Measurements from ENCODE around the gene AKAP13. TPM values are rescaled to one million over a fixed set of nuclear protein-coding genes. Genes with fewer than 3 reads are reported as not detected.
"Not testable (repeated sequence)": the region's sequence is repeated elsewhere in the genome, so short reads cannot be mapped to it uniquely, and the experiment has no call there.

Gene AKAP13
- total RNA-seq, 1 donor from 2014 or later = 112 TPM

DNA sequence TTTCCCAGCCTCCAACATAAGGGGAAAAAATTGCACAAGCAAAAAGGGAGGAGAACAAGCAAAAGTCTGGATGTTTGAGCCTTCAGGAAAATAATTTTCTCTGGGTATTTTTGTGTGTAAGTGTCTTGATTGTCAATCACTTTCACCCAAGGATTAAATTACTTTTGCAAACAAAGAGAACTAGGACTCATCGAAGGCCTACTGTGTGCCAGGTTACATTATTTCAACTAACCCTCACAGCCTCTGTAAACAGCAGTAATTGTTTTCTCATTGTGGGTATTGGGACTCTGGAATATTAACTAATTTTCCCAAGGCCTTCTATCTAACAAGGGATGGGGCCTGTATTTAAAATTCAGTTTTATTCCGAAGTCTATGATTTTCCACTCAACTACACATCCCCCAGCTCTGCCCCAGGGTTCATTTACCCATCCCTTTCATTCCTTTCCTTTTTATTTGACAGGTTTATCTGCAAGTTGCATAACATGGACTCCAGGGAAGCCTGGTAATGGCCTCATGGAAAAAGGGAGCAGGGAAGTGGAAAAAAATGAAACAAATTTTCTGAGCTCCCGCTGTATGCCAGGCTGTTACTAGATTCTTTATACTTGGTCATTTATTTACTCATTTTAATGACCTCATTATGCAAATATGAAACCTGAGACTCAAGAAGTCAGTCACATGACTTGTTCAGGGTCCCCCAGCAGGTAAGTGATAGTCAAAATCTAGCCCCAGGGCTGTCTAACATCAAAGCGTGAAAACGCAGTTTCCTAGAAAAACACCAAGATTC is 32.9 kb upstream of the AKAP13 start:
- DNase-seq (ENCODE audit: extremely low read depth, low read depth, low spot score) = not testable (repeated sequence)

DNA sequence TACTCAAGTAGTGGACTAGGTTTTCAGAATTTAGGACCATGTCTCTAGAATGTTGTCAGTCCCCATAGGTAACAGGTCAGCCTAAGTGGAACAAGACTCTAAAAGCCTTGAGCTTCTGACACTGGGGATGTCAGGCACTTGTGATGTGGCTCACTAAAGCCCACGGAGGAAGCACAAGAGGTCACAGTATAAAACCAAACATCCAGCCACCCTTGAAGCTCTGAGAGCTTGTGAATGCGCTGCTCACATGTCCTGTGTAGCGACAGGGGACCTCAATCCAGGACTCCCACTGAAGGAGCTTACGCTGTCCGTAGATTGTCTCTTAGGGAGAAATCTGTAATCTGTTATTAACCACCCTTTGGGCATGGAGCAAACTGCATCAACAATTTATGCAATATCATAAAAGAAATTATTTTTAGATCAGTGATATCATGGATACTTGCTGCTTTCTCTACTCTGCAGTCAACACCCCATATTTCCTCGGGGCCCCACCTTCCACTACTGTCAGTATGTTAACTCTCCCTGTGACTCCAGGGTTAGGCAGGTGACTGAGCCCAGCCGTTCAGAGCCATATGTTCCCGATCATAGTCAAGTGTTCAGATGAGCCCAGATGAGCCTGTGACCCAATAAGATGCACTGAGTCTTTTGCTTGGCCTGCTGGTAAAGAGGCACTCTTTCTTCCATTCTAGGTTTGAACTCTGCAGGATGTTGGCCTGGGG is 32.2 kb upstream of the AKAP13 start:
- not testable (repeated sequence) for DNase-seq (ENCODE audit: extremely low read depth, low read depth, low spot score)

DNA sequence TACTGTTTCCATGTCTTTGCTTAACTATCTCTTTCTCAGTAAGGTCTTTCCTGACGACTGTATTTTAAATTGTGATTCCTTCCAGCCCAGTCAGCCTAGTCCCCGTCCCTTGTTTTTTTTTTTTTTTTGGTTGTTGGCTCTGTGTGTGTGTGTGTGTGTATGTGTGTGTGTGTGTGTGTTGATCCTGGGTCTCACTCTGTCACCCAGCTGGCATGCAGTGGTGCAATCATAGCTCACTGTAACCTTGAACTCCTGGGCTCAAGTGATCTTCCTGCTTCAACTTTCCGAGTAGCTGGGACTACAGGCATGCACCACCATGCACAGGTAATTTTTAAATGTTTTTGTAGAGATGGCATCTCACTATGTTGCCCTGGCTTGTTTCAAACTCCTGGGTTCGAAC is 31.3 kb upstream of the AKAP13 start:
- DNase-seq (ENCODE audit: extremely low read depth, low read depth, low spot score) = not testable (repeated sequence)

DNA sequence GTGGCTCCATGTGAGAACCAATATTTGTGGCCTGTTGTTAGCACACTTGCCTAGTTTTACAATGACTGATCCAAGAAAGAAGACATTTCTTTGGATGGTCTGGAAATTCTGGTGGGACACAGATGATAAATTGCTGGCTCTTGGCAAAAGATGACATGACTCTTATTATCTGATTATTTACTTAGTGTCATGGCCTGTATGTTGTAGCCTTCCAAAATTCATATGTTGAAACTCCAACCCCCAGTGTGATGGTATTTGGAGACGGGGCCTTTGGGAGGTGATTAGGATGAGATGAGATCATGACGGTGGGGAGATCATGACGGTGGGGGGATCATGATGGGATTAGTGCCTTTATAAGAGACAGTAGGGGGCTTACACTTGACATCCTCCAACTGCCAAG is 30.0 kb upstream of the AKAP13 start:
- DNase-seq (ENCODE audit: extremely low read depth, low read depth, low spot score) = no peak

DNA sequence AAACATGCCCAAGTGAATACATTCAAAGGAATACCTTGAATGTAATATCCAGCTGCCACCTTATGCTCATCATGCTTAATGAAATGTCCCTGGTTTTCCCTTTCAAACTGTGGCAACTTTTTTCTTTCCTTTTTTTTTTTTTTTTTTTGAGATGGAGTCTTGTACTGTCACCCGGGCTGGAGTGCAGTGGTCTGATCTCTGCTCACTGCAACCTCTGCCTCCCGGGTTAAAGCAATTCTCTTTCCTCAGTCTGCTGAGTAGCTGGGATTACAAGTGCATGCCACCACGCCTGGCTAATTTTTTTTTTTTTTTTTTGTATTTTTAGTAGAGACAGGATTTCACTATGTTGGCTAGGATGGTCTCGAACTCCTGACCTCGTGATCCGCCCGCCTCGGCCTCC is 28.9 kb upstream of the AKAP13 start:
- DNase-seq (ENCODE audit: extremely low read depth, low read depth, low spot score) = not testable (repeated sequence)

DNA sequence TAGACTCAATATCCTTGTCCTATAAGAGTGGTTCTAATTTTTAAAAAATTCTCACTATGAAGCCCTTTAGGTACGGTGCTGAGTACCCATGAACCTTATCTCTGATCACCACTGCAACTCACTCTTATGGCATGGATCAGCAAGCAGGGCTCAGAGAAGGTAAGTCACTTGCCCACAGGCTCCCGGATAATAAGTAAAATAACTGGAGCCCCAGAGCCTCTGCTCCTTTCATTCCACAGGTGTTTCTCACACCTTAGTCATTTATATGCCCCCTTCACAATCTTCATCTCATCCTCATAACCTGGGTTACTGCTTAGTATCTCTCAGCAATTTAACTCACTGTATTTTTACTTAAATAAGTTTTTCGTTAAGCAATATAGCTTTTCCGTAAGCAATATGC is 28.4 kb upstream of the AKAP13 start:
- DNase-seq (ENCODE audit: extremely low read depth, low read depth, low spot score) = no peak

DNA sequence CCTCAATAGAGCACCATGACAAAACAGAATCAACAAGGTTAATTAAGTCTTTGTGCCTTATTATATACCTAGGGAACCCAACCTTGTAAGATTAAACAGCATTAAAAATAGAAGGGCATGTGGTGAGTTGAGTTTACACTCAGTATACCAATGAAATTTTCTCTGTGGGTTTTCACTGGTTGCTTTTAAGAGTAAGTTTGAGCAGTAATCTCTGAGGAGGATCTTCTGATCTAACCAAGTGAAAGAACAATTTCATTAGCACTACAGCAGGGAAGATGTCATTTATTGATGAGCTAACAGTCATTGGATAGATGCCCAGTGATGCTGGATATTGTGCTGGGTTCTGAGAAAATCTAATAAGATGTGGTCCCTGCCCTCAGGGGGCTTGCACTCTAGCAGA is 26.9 kb upstream of the AKAP13 start:
- DNase-seq (ENCODE audit: extremely low read depth, low read depth, low spot score) = no peak

DNA sequence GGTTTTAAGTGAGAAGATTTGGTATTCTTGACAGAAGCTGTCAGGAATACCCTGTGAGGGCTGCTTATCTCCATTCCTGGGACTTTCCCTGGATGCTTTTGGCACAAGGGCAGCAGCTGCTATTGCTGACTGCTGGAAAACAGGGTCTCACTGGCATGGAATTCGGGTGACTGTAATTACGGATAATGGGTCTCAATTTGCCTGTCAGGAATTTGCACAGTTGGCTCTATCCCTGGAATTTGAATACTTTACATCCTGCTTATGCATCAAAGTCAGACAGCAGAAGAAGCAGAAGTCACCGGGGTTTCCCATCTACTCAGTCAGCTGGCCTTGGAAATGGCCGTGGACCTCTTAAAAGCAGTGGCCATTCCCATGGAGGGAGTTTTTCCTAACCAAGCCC is 25.9 kb upstream of the AKAP13 start:
- DNase-seq (ENCODE audit: extremely low read depth, low read depth, low spot score) = no peak

DNA sequence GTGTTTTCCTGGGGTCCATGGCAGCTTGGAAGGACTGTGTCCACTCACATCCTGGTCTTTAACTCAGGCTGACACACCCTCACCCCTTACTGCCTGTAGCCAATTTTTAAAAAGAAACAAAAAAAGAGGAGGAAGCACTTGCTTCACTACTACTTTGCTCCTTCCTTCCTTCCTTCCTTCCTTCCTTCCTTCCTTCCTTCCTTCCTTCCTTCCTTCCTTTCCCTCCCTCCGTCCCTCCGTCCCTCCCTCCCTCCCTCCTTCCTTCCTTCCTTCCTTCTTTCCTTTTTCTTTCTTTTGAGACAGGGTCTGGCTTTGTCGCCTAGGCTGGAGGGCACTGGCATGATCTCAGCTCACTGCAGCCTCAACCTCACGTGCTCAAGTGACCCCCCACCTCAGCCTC is 25.5 kb upstream of the AKAP13 start:
- DNase-seq (ENCODE audit: extremely low read depth, low read depth, low spot score) = no peak

DNA sequence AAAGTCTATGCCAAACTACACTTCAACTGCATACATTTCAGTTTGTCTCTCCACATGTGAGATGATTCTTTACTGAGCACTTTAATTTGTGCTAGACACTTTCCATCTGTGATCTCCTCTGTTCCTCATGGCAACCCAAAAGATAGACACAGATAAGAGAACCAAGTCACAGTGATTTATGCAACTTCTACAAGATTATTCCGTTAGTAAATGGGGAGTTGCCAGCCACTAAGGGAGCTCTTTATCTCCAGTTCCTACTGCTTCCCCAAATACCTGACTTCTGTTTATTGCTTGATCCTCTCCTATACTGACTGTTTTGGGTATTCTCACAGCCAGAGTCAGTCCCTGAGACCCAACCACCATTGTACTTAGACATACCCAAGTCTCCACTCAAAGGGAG is 24.1 kb upstream of the AKAP13 start:
- no peak for DNase-seq (ENCODE audit: extremely low read depth, low read depth, low spot score)

DNA sequence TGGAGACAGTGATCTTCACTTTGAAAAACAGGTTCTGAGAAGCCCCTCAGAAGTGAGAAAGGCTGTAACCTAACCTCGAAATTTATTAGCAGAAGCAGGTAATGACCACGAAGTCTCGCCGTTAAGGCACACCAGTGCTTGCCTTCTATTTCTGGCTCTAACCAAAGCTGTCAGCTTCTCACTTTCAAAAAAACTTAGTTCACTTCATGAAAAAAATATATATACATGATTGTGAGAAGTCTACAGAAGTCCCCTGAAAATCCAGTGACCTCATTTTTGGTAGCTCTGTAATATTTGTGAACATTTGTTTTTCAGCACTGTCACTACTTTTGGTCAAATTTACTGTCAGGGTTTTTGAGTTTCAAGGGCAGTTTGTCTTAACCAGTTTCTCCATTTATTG is 19.1 kb upstream of the AKAP13 start:
- no peak for DNase-seq (ENCODE audit: extremely low read depth, low read depth, low spot score)

DNA sequence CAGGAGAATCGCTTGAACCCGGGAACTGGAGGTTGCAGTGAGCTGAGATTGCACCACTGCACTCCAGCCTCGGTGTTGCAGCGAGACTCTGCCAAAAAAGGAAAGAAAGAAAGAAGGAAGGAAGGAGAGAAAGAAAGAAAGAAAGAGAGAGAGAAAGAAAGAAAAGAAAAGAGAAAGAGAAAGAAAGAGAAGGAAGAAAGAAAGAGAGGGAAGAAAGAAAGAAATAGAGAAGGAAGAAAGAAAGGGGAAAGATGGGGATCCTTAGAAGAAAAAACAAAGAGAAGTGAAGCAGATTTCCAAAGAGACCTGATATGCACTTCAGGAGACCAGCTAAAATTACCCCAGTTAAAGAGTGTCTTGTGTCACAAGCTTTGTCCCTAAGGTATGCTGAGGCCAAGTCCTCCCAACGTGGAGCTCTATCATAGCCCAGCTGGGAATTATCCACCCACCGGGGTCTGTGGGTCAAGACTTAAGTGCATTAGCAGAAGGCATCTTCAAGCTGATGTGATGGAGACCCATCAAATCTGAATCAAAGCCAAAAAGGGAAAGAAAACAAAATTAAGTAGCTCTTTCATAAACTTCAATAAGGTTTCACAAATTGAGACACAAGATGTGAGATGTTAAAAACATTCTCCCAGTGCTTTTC is 17.8 kb upstream of the AKAP13 start:
- no peak for DNase-seq (ENCODE audit: extremely low read depth, low read depth, low spot score)

DNA sequence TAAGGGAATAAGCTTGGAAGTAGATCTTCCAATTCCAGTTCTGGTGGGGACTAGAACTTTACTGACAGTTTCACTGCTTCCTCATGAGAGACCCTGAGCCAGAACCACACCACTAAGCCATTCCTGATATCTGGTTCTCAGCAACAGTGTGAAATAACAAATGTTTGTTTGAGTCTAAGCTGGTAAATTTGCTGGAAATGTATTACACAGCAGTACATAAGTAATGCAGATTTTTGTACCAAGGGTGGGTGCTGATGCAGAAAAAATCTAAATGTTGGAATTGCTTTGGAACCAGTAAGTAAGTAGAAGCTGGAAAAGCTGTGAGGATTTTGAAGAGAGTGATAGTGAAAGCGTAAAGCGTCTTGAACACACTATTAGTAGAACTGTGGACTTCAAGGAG is 14.4 kb upstream of the AKAP13 start:
- DNase-seq (ENCODE audit: extremely low read depth, low read depth, low spot score) = no peak

DNA sequence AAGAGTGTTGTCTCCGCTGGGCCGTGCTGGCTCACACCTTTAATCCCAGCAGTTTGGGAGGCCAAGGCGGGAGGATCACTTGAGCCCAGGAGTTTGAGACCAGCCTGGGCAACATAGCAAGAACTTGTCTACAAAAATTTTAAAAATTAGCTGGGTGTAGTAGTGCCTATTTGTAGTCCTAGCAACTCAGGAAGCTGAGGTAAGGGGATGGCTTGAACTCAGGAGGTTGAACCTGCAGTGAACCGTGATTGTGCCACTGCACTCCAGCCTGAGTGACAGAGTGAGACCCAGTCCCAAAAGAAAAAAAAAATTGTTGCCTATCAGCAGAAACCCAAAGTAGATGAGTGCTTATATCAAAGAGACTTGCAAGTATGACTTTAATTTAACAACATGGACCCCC is 12.7 kb upstream of the AKAP13 start:
- DNase-seq (ENCODE audit: extremely low read depth, low read depth, low spot score) = no peak

DNA sequence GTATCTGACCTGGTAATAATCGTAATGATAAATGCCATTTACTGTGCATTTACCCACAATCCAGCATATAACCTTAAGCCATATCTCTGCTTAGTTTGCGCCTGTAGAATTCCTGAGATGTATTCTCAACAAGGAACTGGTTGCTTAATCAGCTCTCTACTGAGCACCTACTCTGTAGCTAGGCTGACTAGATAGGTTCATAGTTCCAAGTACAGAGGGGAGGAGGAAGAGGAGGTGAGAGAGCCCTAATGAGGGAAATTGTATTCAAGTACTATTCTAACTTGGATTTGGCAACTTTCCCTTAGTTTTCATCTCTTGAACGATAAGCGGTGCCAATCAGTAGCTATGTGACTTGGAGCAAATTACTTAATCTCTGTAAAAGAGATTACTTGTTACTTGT is 5.6 kb upstream of the AKAP13 start:
- no peak for DNase-seq (ENCODE audit: extremely low read depth, low read depth, low spot score)

DNA sequence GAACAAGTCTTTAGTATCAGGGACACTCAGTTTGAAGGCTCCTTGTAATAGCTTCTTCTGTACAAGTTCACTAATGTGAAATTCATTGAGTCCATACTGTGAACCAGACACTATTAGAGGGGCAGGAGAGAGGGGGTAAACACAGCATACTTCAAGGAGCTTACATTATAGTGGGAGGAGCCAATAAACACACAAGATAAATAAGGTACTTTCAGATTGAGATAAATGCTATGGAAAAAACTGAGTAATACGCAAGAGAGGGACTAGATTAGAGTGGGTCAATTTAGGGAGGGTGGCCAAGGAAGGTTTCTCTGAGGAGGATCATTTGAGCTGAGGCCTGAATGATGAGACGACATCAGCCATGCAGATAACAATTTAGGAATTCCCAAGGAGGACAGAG is 3.1 kb upstream of the AKAP13 start:
- DNase-seq (ENCODE audit: extremely low read depth, low read depth, low spot score) = no peak

DNA sequence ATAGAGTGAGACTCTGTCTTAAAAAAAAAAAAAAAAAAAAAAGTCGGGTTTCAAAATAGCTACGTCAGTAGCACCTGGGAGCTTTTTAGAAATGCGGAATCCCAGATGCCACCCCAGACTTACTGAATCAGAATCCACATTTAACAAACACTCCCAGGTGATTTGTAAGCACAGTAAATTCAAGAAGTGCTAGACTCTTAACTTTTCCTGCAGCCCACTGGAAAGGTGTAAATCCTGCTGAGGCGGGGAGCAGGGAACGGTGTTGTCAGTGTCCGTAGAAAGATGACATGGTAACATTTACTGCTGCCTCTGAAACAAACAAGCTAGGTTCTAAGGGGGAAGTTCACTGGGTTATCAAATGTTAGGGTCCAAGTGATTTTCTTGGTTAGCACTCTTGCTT is 2.4 kb upstream of the AKAP13 start:
- no peak for DNase-seq (ENCODE audit: extremely low read depth, low read depth, low spot score)

DNA sequence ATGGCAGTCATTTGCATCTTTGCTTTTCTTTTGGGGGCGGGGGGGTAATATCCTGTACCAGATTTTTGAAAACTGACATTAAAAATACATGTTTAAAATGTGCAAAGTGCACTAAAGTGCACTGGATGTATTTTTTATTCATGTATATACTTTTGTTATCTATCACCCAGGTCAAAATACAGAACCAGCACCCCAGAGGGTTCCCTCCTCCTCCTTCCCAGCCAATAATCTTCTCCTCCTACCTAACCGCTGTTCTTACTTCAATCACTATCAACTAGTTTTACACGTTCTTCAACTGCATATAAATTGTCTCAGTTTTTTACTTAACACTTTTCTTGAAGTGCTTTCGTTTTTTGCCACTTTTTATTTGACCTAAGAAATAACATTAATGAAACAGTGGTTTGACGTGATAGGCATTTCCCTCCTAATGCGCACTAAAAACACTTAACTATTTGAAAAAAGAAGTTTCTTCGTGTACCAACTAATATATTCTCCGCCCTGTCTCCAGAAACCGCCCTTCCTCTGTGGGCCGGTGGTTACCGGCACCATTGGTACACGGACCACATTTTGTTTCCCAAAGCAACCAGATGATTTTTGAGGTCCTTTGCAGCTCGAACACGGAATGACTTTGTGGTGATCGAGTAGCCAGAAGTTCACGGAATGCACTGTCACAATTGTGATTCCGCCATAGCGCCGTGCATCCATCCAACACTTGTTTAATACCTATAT is 836 bp upstream of the AKAP13 start:
- DNase-seq (ENCODE audit: extremely low read depth, low read depth, low spot score) = no peak

DNA sequence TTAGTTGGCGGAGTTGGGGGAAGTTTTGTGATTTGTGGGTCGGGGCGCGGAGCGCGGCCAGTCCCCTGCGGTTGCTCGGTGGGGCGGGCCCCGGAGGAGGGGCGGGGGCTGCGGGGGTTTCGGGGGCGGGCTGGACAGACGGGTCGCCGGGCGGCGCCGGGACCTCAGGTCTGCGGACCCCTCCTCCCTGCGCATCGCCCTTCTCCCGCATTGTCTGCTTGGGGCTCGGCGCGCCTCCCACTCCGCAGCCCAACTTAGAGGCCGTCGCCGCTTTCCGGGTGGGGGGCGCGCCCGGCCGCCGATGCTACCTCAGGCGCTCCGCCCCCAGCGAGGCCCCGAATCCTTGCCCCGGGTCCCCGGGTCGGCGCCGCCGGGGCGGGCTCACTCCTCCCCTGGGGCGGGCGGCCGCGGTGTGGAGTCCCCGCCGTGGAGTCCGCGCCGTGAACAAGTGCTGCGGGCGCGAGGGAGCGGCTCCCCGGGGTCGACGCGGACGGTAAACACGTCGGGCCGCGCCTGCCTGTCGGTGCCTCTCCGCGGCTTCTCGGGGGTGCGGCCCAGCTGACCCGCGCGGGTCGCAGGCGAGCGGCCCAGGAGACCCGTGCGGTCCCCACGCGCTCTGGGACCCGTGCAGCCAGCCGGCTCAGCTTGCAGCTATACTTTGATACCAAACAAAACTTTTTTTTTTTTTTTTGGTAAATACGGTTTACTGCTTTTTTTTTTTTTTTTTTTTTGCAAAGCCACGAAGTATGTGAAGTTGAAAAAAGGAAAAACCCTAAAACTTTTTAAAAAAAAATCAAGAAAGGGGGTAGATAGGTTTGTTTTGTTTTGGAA is 624 bp downstream of the AKAP13 start:
- no peak for DNase-seq (ENCODE audit: extremely low read depth, low read depth, low spot score)
